ENCODE measurements around the gene ZNF620.
"Not testable (repeated sequence)": the region's sequence is repeated elsewhere in the genome, so short reads cannot be mapped to it uniquely, and the experiment has no call there.

The ZNF620 gene

DNA sequence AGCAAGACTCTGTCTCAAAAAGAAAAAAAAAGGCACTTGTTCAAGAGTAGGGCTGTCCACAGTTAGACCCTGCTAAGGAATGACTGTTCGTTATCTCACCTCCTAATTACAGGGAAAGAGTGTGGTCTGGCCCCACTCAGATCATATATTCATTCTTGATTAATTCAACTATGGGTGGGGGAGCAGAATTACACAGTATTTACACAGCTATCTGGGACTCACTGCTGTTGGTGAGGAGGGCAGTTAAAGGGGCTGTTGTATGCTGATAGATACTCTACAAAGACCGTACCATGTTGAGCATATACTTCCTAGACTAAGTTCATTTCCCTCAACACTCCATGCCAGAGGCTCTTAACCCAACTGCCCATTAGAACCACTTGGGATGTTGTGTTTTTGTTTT, 3.8 kb upstream of the ZNF620 start:
- no peak for DNase-seq (ENCODE audit: low spot score)

- DNase-seq (ENCODE audit: low spot score): no peak
Observed at GRCh38 chr3:40504636-40505430, 1.0 kb upstream of the ZNF620 start.

DNA sequence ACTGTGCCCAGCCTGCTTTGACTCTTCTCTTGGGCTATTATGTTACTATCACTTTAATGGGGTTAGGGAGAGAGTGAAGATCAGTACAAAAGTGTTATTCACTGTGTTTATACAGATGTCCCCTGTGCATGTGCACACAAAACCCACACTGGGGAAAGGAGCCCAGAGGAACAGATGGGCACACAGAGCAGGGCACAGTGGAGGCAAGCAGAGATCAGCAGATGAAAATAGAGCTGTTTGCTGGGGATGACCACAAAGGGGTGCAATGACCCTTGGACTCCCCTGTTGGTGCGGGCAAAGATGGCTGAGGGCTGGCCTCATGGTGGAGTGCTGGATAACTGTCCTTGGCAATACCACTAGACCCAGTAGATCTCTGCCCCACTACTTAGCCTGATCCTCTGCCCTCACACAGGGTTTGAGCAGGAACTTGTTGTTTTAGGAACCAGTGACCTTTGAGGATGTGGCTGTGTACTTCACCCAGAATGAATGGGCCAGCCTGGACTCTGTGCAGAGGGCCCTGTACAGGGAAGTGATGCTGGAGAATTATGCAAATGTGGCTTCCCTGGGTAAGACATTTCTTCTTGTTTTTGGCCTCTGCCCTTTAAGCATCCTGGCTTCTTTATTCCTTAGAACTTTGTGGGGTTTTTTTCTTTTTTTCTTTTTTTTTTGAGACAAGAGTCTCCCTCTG, 5.3 kb downstream of the ZNF620 start:
- DNase-seq (ENCODE audit: low spot score): no peak

- DNase-seq (ENCODE audit: low spot score): no peak
Observed at GRCh38 chr3:40516201-40516600, 10.4 kb downstream of the ZNF620 start.

- DNase-seq (ENCODE audit: low spot score): no peak
Observed at GRCh38 chr3:40518067-40518466, 12.2 kb downstream of the ZNF620 start.

DNA sequence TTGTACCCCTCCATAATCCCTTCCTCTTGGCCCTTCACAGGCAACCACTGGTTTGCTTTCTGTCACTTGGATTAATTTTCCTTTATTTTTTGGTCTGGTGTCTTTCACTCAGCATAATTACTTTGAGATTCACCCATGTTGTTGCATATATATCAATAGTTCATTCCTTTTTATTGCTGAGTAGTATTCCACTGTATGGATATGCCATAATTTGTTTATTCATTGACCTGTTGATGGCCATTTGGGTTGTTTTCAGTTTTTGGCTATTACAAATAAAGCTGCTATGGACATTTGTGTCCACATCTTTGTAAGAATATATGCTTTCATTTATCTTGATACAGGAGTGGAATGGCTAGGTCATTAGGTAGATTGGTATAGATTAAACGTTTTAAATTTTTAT, 13.0 kb downstream of the ZNF620 start:
- DNase-seq (ENCODE audit: low spot score): no peak

DNA sequence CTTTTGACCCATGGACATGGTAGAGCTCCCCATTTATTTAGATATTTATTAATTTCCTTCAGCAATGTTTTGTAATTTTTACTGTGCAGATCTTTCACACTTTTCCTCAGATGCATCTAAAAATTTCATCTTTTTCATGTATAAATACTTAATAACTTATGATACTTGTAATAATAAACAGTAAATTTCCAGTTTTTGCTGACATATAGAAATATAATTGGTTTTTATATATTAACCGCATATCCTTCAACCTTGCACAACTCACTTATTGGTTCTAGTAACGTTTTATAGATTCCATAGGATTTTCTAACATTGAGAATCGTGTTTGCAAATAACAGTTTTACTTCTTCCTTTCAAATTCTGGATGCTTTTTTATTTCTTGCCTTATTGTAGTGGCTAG, 15.4 kb downstream of the ZNF620 start:
- DNase-seq (ENCODE audit: low spot score): no peak

DNA sequence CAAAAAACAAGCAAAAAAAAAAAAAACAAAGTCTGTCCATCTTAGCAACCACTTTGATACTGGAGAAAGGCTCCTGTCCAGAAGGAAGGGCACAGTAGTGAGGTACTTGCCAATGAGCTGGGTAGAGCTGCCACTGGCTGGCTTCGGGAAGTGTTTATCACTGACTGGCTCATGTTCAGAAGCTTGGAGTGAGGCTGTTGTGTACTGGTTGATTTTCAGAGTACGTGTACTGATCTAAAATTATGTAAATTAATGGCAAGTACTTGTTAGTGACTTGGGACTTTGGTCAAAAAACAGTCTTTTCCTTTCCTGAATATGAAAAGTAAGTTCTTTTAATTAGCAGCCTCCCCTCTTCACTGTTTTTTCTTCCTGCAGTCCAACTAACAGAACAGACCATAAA, 17.9 kb downstream of the ZNF620 start:
- DNase-seq (ENCODE audit: low spot score): no peak

DNA sequence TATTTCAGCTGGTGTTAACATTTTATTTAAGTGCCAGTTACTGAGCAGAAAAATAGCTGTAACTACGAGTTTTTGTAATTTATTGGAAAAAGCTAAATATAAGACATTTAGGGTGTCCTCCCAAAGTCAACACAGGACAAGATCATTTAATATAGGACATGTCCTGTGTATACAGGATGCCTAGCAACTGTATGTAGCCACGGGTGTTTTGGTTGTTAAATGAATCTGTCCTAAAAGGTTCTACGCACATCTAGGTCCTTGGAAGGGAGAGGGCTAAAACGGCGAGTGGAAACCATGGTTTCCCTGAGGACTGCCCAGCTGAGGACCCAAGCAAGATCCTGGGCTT, 18.4 kb downstream of the ZNF620 start:
- DNase-seq (ENCODE audit: low spot score): no peak

DNA sequence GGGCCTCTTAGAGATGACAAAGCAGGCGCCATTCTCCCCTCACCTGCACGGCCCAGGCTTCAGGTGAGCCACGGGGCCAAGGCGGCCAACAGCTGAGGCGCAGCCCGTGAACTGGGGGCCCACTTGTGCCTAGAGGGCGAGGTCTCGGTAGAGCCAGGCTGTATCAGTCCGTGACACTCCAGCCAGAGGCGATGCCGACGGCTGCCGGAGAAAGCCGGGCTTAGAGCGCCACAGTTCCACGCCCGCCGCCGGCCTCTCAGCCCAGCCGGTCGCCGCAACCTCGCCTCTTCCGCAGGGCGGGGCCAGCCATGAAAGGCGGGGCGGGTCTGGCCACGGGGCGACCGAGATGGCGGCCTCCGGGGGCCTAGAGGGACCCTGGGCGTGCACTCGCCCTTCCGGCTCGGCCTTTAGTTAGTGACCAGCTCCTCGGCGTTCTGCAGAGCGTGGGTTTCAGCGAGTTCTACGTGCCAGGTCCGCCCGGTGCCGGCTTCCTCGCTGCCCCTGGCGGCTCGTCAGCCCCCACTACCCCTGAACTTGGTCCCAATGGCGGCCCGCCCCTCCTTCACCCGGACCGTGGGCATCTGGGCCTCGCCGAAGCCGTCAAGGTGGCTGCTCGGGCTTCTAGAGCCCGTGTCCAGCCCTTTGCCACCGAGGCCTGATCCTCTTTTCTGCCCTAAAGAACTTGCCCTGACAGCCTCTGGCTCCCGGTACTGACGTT, 18.9 kb downstream of the ZNF620 start, which contains the start of gene ZNF621:
Gene ZNF621, plus strand, starts transcription at position 393 of the 718 bp plus-strand sequence. CDS start 881 bp downstream, outside the sequence.
- DNase-seq (ENCODE audit: low spot score): peak; percentile 88

DNA sequence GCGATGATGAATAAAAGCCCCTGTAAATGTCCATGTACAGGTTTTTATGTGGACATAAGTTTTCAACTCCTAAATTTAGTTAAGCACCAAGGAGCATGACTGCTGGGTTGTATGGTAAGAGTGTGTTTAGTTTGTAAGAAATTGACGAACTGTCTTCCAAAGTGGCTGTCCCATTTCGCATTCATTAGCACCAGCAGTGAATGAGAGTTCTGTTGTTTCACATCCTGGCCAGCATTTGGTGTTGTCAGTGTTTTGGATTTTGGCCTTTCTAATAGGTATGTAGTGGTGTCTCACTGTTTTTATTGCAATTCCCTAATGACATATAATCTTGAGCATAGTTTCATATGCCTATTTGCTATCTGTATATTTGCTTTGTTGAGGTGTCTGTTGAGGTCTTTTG, 22.6 kb downstream of the ZNF620 start:
- no peak for DNase-seq (ENCODE audit: low spot score)

GRCh38 chr3:40532252-40532651, 26.4 kb downstream of the ZNF620 start:
- DNase-seq (ENCODE audit: low spot score): no peak

DNA sequence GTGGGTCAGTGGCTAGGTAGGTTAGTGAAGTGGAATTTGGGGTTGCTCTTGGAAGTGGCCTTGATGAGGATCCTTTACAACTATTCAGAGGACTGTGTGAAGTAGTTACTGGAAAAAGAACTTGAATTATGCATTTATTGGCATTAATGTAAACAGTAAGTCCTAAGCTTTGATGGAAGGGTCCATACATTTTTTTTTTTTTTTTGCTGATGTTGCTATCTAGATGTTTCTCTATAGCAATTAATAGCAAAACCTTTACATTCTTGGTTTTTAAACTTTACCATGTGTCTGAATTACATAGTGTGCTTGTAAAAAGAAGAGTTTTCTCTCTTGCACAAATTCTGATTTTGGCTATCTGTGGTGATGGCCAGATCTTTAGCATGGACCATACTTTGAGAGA, 28.4 kb downstream of the ZNF620 start:
- DNase-seq (ENCODE audit: low spot score): no peak

GRCh38 chr3:40546816-40547215, 41.0 kb downstream of the ZNF620 start:
- DNase-seq (ENCODE audit: low spot score): no peak

DNA sequence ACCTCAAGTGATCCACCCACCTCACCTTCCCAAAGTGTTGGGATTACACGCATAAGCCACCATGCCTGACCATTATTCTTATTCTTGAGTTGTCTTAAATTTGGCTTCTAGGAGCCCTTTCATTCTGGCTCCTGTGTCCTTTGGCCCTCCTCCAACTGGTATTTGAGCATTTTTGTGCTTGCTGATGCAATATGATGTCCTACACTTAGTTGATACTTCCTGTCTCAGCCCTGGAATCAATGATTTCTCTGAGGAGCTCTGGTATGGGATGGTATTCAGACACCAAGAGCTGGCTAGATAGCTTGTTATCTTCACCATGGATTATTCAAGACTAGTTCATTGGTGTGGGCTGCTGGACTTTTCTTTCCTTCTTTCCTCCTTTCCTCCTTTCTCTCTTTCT, 44.3 kb downstream of the ZNF620 start:
- DNase-seq (ENCODE audit: low spot score): no peak

DNA sequence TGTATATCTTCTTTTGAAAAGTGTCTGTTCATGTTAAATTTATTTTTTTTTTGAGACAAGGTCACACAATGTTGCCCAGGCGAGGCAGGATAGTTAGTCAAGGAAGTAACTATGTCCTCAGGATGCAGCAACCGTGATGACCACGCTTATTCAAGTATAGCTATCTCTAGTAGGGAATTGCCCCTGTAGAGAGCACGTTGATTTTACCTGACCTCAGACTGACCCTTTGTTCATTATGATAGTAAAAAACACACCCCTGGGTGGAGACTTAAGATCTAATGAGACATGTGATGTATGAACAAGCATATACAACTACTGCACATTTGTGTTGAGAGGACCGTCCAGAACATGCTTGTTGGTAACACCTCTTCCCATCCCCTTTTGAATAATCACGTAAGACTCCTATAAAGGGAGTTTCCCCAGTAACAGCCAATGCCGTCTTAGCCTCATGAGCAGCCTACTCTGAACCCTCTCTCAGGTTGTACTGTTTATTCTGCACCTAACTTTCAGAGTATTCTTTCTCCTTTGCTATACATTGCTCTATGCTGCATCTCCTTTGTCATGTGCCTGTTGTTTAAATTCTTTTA, 51.8 kb downstream of the ZNF620 start:
- no peak for DNase-seq (ENCODE audit: low spot score)

DNA sequence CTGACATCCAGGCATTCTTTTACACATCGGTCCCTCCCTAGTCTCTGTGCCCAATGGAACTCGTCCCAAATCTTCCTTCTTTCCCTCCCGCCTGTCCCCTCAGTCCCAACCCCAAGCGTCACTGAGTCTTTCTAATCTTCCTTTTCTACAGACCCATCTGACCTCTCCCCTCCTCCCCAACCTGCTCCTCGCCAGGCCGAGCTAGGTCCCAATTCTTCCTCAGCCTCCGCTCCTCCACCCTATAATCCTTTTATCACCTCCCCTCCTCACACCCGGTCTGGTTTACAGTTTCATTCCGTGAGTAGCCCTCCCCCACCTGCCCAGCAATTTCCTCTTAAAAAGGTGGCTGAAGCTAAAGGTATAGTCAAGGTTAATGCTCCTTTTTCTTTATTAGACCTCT, 56.6 kb downstream of the ZNF620 start:
- not testable (repeated sequence) for DNase-seq (ENCODE audit: low spot score)

GRCh38 chr3:40565629-40566028, 59.8 kb downstream of the ZNF620 start:
- DNase-seq (ENCODE audit: low spot score): not testable (repeated sequence)

DNA sequence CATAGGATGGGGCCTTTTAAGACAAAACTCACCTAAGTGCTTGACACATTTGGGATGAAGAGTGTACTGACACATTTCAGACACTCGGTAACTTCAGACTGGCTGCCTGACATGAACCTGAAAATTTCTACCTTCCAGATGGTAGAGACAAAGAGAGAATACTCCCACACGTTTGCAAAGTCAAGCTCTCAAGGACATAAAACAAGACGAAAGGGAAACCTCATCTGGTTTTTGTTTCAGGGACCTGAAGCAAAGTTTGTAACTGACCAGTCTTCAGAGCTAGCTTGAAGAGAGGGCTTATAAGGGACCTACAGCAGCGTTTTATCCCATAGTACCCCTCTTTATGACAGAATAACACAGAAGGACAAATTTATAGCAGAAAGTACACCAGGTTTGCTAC, 60.9 kb downstream of the ZNF620 start:
- DNase-seq (ENCODE audit: low spot score): no peak
